H1 (cell line): ENCODE data around the gene PDLIM3. TPM values are rescaled to one million over a fixed set of nuclear protein-coding genes. Genes with fewer than 3 reads are reported as not detected.

ENCODE experiments used
- CTCF ChIA-PET: fragments of 300-600 bp; sonication (Branson Sonifier 250); formaldehyde crosslinking; loops from one replicate; lab custom pipeline; 2021; ENCODE audit not compliant: partially characterized antibody; lab: Charles Lee
- POLR2A ChIA-PET: fragments of 300-600 bp; sonication (Branson Sonifier 250); formaldehyde crosslinking; loops from one replicate; lab custom pipeline; 2021; ENCODE audit warnings: inconsistent platforms; ENCODE audit not compliant: partially characterized antibody; lab: Charles Lee
- DNase-seq, 2 experiments: peaks; one replicate each; pipeline versions ENCODE4 v3.0.0 to v3.0.0-alpha.2; 2010 to 2022; ENCODE audit warnings: low spot score in 2 of 2, low read depth in 1 of 2, mixed read lengths in 1 of 2
- FAIRE-seq: peaks from 2 replicates; lab custom pipeline; 2011; peaks lifted over from hg19 to GRCh38; lab: Jason Lieb, UNC
- H2AFZ ChIP-seq: 2 replicates; pipeline ENCODE4 v1.8.1; 2012; ENCODE audit warnings: low read length, inconsistent platforms
- H2AK5ac ChIP-seq: 2 replicates; pipeline ENCODE4 v1.6.1; 2013; ENCODE audit warnings: low read depth, low read length
- H2BK120ac ChIP-seq: replicated peaks from 2 replicates; pipeline ENCODE3; 2013; ENCODE audit warnings: low read depth, low read length, inconsistent platforms
- H2BK12ac ChIP-seq: 2 replicates; pipeline ENCODE4 v1.6.1; 2013; ENCODE audit warnings: low read depth, low read length
- H2BK15ac ChIP-seq: 2 replicates; pipeline ENCODE4 v1.6.1; 2013; ENCODE audit warnings: low read length
- H2BK20ac ChIP-seq: 2 replicates; pipeline ENCODE4 v1.6.1; 2013; ENCODE audit warnings: low read length
- H2BK5ac ChIP-seq: 2 replicates; pipeline ENCODE4 v1.6.1; 2013; ENCODE audit warnings: low read depth, low read length
- H3K14ac ChIP-seq: 2 replicates; pipeline ENCODE4 v1.6.1; 2013; ENCODE audit warnings: inconsistent platforms; ENCODE audit not compliant: insufficient read length
- H3K18ac ChIP-seq: 2 replicates; pipeline ENCODE4 v1.6.1; 2013; ENCODE audit warnings: low read length; ENCODE audit errors: extremely low read depth
- H3K23ac ChIP-seq: 2 replicates; pipeline ENCODE4 v1.6.1; 2013; ENCODE audit warnings: inconsistent platforms; ENCODE audit not compliant: insufficient read length
- H3K23me2 ChIP-seq: 2 replicates; pipeline ENCODE4 v1.6.1; 2013; ENCODE audit warnings: low read depth, low read length
- H3K27ac ChIP-seq: 2 replicates; pipeline ENCODE4 v1.6.1; 2011; ENCODE audit warnings: low read depth, low read length, inconsistent platforms
- H3K27me3 ChIP-seq, 4 experiments: replicated peaks in 1 of 4; 1 replicate in 1 of 4; 2 replicates in 3 of 4; pipeline versions ENCODE4 v1.6.1 to v1.8.1; 2011 to 2013; ENCODE audit warnings: low read length in 3 of 4, mild to moderate bottlenecking in 3 of 4, inconsistent platforms in 2 of 4, mixed read lengths in 2 of 4, moderate library complexity in 1 of 4; ENCODE audit not compliant: control insufficient read depth in 3 of 4, insufficient read depth in 3 of 4; ENCODE audit errors: extremely low read depth in 1 of 4
- H3K36me3 ChIP-seq, 4 experiments: 2 replicates each; pipeline versions ENCODE4 v1.6.1 to v1.8.1; 2011 to 2013; ENCODE audit warnings: mild to moderate bottlenecking in 4 of 4, low read length in 3 of 4, moderate library complexity in 2 of 4, control low read depth in 1 of 4, inconsistent platforms in 1 of 4; ENCODE audit not compliant: insufficient read depth in 4 of 4, control insufficient read depth in 2 of 4
- H3K4ac ChIP-seq: replicated peaks from 2 replicates; pipeline ENCODE3; 2013; ENCODE audit warnings: low read length, low read depth, mixed read lengths, inconsistent platforms; ENCODE audit not compliant: insufficient read length
- H3K4me1 ChIP-seq, 4 experiments: replicated peaks in 1 of 4; 1 replicate in 1 of 4; 2 replicates in 3 of 4; pipeline versions ENCODE4 v1.6.1 to v1.8.1; 2011 to 2013; ENCODE audit warnings: low read length in 3 of 4, inconsistent platforms in 2 of 4, mixed read lengths in 1 of 4; ENCODE audit not compliant: insufficient read depth in 4 of 4, control insufficient read depth in 3 of 4
- H3K4me2 ChIP-seq, 2 experiments: 2 replicates each; pipeline versions ENCODE4 v1.6.1 to v1.8.1; 2011 to 2013; ENCODE audit warnings: low read depth in 2 of 2, low read length in 2 of 2, control low read depth in 1 of 2, inconsistent platforms in 1 of 2, mild to moderate bottlenecking in 1 of 2; ENCODE audit not compliant: insufficient read depth in 1 of 2
- H3K4me3 ChIP-seq, 4 experiments: fragments of 200-600, 300-600 bp in 1 of 4; sonication (generic), shearing (Covaris generic), sonication (Bioruptor Twin) in 1 of 4; 2 replicates each; pipeline versions ENCODE4 v1.5.1 to v1.8.1; 2011 to 2016; ENCODE audit warnings: low read length in 4 of 4, low read depth in 3 of 4, control low read depth in 2 of 4, inconsistent platforms in 2 of 4, mild to moderate bottlenecking in 2 of 4, mixed read lengths in 1 of 4, moderate library complexity in 1 of 4; ENCODE audit not compliant: insufficient read depth in 2 of 4; ENCODE audit errors: extremely low read depth in 1 of 4
- H3K56ac ChIP-seq: replicated peaks from 2 replicates; pipeline ENCODE3; 2013; ENCODE audit warnings: low read depth, mild to moderate bottlenecking, mixed read lengths, low read length, inconsistent platforms; ENCODE audit not compliant: insufficient read length
- H3K79me1 ChIP-seq: 2 replicates; pipeline ENCODE4 v1.6.1; 2013; ENCODE audit warnings: low read depth, low read length, control low read depth
- H3K79me2 ChIP-seq, 2 experiments: 2 replicates each; pipeline versions ENCODE4 v1.6.1 to v1.8.1; 2012 to 2013; ENCODE audit warnings: low read length in 2 of 2, mild to moderate bottlenecking in 2 of 2, inconsistent platforms in 1 of 2; ENCODE audit not compliant: insufficient read depth in 2 of 2, control insufficient read depth in 1 of 2
- H3K9ac ChIP-seq, 4 experiments: replicated peaks in 1 of 4; 1 replicate in 1 of 4; 2 replicates in 3 of 4; pipeline versions ENCODE4 v1.6.1 to v1.8.1; 2011 to 2013; ENCODE audit warnings: low read depth in 3 of 4, low read length in 3 of 4, control low read depth in 2 of 4, mild to moderate bottlenecking in 2 of 4, moderate library complexity in 2 of 4, inconsistent platforms in 1 of 4; ENCODE audit errors: extremely low read depth in 1 of 4
- H3K9me3 ChIP-seq, 2 experiments: 2 replicates each; pipeline versions ENCODE4 v1.6.1 to v1.8.1; 2012 to 2013; ENCODE audit warnings: mild to moderate bottlenecking in 2 of 2, moderate library complexity in 2 of 2, control low read depth in 1 of 2, inconsistent platforms in 1 of 2, low read depth in 1 of 2, low read length in 1 of 2, mixed read lengths in 1 of 2; ENCODE audit not compliant: insufficient read depth in 2 of 2
- H4K20me1 ChIP-seq, 2 experiments: replicated peaks in 1 of 2; 2 replicates each; pipeline versions ENCODE3 to v1.8.1; 2011 to 2013; ENCODE audit warnings: inconsistent platforms in 2 of 2, low read length in 2 of 2, mild to moderate bottlenecking in 1 of 2; ENCODE audit not compliant: insufficient read depth in 2 of 2, control insufficient read depth in 1 of 2
- H4K5ac ChIP-seq: 2 replicates; pipeline ENCODE4 v1.6.1; 2013; ENCODE audit warnings: low read length, low read depth, mixed read lengths, inconsistent platforms; ENCODE audit not compliant: insufficient read length
- H4K8ac ChIP-seq: 2 replicates; pipeline ENCODE4 v1.8.0; 2013; ENCODE audit warnings: mild to moderate bottlenecking, moderate library complexity, low read length, inconsistent platforms; ENCODE audit not compliant: insufficient read depth; ENCODE audit errors: extremely low read depth
- H4K91ac ChIP-seq: replicated peaks from 2 replicates; pipeline ENCODE3; 2013; ENCODE audit warnings: low read length, mixed read lengths, inconsistent platforms; ENCODE audit not compliant: insufficient read length
- ATF2 ChIP-seq: IDR thresholded peaks from 2 replicates; pipeline ENCODE4 v1.6.1; 2012; ENCODE audit warnings: low read length, inconsistent platforms
- FOSL1 ChIP-seq: IDR thresholded peaks from 2 replicates; pipeline ENCODE4 v1.6.1; 2011; ENCODE audit warnings: mild to moderate bottlenecking, low read depth, low read length, moderate library complexity; ENCODE audit not compliant: insufficient read depth
- GTF2F1 ChIP-seq: IDR thresholded peaks from 2 replicates; pipeline ENCODE4 v1.6.1; 2012; ENCODE audit warnings: low read depth, low read length, improper control_type of control experiment, borderline replicate concordance
- KDM4A ChIP-seq: IDR thresholded peaks from one replicate; pipeline ENCODE4 v1.7.1; 2012; ENCODE audit warnings: low read depth, mild to moderate bottlenecking, moderate library complexity, low read length, inconsistent platforms; ENCODE audit not compliant: severe bottlenecking
- MAX ChIP-seq: IDR thresholded peaks from 2 replicates; pipeline ENCODE4 v1.6.1; 2012; ENCODE audit warnings: inconsistent platforms
- PHF8 ChIP-seq: fragments of 200-600 bp; sonication (generic); conservative IDR thresholded peaks from 2 replicates; pipeline ENCODE4 v1.7.1; 2012; ENCODE audit warnings: low read depth, mild to moderate bottlenecking, inconsistent platforms, low read length, moderate library complexity
- RBBP5 ChIP-seq: IDR thresholded peaks from 2 replicates; pipeline ENCODE4 v1.7.1; 2012; ENCODE audit warnings: low read depth, mild to moderate bottlenecking, inconsistent platforms, low read length, moderate library complexity, borderline replicate concordance
- RFX5 ChIP-seq: IDR thresholded peaks from 2 replicates; pipeline ENCODE4 v1.6.1; 2011; ENCODE audit warnings: low read depth, low read length, improper control_type of control experiment, borderline replicate concordance
- SP2 ChIP-seq: IDR thresholded peaks from 2 replicates; pipeline ENCODE4 v1.6.1; 2012; ENCODE audit warnings: mild to moderate bottlenecking, low read length, inconsistent platforms
- TAF1 ChIP-seq: IDR thresholded peaks from 2 replicates; pipeline ENCODE4 v1.6.1; 2011; ENCODE audit warnings: mild to moderate bottlenecking, low read depth, low read length
- TCF12 ChIP-seq: IDR thresholded peaks from 2 replicates; pipeline ENCODE4 v1.6.1; 2011; ENCODE audit warnings: low read depth, mild to moderate bottlenecking, low read length
- WGBS, 2 experiments: shearing (Covaris generic) in 1 of 2; methylation state at CpG; one replicate each; pipeline versions ENCODE4 v1.1.6 to v1.1.7; 2013 to 2015; ENCODE audit warnings: low lambda C conversion rate in 2 of 2, mixed read lengths in 2 of 2, inconsistent platforms in 1 of 2, low coverage in 1 of 2, missing lambda C conversion rate in 1 of 2; ENCODE audit not compliant: insufficient replicate concordance in 2 of 2, insufficient coverage in 1 of 2, insufficient read length in 1 of 2; ENCODE audit errors: extremely low coverage in 1 of 2, missing lambda C conversion rate in 1 of 2; 5-methylcytosine and 5-hydroxymethylcytosine counted together
- polyA plus RNA-seq, 7 experiments: library from polyadenylated mRNA; depleted of rRNA in 3 of 7; stranded (reverse) in 5 of 7; unstranded in 2 of 7; fragments of >200 nt in 5 of 7; fragments of 200-250 nt in 2 of 7; gene quantifications; 1 replicate in 5 of 7; 2 replicates in 1 of 7; 4 replicates in 1 of 7; pipeline versions ENCODE4 v1.2.1 to v1.2.3, GENCODE V29; 2011 to 2013; ENCODE audit warnings: missing spikeins in 2 of 7, mixed read lengths in 2 of 7
- total RNA-seq: library from RNA; stranded (reverse); fragmentation: NEBNext Ultra II Directional; extraction: Animal tissue kit (Norgen Biotek cat#: 25700); gene quantifications from 2 replicates; pipeline ENCODE4 v1.2.1, GENCODE V29; 2021

Gene PDLIM3
- total and polyA plus RNA-seq, 2 of the 8 experiments (the other 6 are each of a cell fraction or from before 2014, with no cell fraction given): 7.6 to 8.1 TPM

GRCh38 chr4:185576314-185576961 is 41.1 kb upstream of the PDLIM3 start:
- Histone ChIP-seq H3K56ac (no peak overlapping the region), H3K23me2 (no peaks in the 10 kb centered on the region), H3K18ac (no peak overlapping the region), H3K4me1 (peaks cover 2 to 8% (median 6%) of the 10 kb centered on the region in 4 experiments; a peak in 6 of 7 replicates), H3K9me3 (0 out of 4 replicates have a peak, but pooled peaks cover 0 to 2% of the 10 kb centered on the region in 2 experiments), H3K4me2 (no peak overlapping the region), H3K79me2 (no peaks in the 10 kb centered on the region), H4K91ac (no peak overlapping the region), H2AFZ (no peak overlapping the region), H2BK15ac (no peak overlapping the region), H3K36me3 (no peaks in the 10 kb centered on the region), H2BK20ac (no peak overlapping the region), H4K20me1 (no peaks in the 10 kb centered on the region), H3K79me1 (no peaks in the 10 kb centered on the region), H3K4me3 (no peak overlapping the region), H2BK12ac (no peak overlapping the region), H3K27ac (no peak overlapping the region), H3K14ac (no peak overlapping the region), H4K5ac (no peak overlapping the region), H3K23ac (no peak overlapping the region), H3K27me3 (no peaks in the 10 kb centered on the region), H3K4ac (no peak overlapping the region), H2BK5ac (no peak overlapping the region), H2AK5ac (no peak overlapping the region), H4K8ac (no peak overlapping the region), H3K9ac (no peak overlapping the region), H2BK120ac (no peak overlapping the region)
- POLR2A ChIA-PET: interaction anchor here (2.0 kb wide), 1 partner anchor 11 kb away, joined by 4 read pairs; no protein-coding TSS in a partner anchor
- DNase-seq: no peak
- no peak for FAIRE-seq
- CTCF ChIA-PET: interaction anchor here (0.6 to 1.1 kb wide), 4 partner anchors 13 to 461 kb away, joined by 3 read pairs; no protein-coding TSS in a partner anchor
- 91% methylated on average over 9 of the region's 9 CpGs; no CpG with 5 or more reads in 1 of the 2 experiments for WGBS, 2 experiments
- no peak for TF ChIP-seq FOSL1
- no peak for TF ChIP-seq TAF1
- TF ChIP-seq GTF2F1: no peak
- TF ChIP-seq RFX5: no peak
- TF ChIP-seq TCF12: no peak
- TF ChIP-seq MAX: no peak
- no peak for TF ChIP-seq KDM4A
- TF ChIP-seq PHF8: no peak
- TF ChIP-seq SP2: no peak
- TF ChIP-seq ATF2: no peak
- no peak for TF ChIP-seq RBBP5
